Uterus (tissue), 4 donors: ENCODE measurements around the gene RNF167. TPM values are rescaled to one million over a fixed set of nuclear protein-coding genes. Genes with fewer than 3 reads are reported as not detected.
A peak's percentile ranks its signal among the peaks of the same experiment; 100 is the strongest.

Source experiments
- DNase-seq, 2 donors: peaks; one replicate each; pipeline ENCODE4 v3.0.0-alpha.2; 2019 to 2020
- H3K27ac ChIP-seq, 2 donors: fragments of 200-600 bp; sonication (generic); 1 replicate in 1 of 2; 2 replicates in 1 of 2; pipeline ENCODE4 v1.5.1; 2016 to 2018
- H3K27me3 ChIP-seq, 2 donors: fragments of 200-600 bp; sonication (generic); one replicate each; pipeline ENCODE4 v1.5.1; 2018 to 2019; ENCODE audit warnings: control low read depth in 1 of 2
- H3K36me3 ChIP-seq, 2 donors: fragments of 200-600 bp; sonication (generic); one replicate each; pipeline ENCODE4 v1.5.1; 2019; ENCODE audit warnings: control low read depth in 1 of 2
- H3K4me1 ChIP-seq, 2 donors: fragments of 200-600 bp; sonication (generic); one replicate each; pipeline ENCODE4 v1.5.1; 2018 to 2019; ENCODE audit warnings: control low read depth in 1 of 2
- H3K4me3 ChIP-seq, 2 donors: fragments of 200-600 bp; sonication (generic); 1 replicate in 1 of 2; 2 replicates in 1 of 2; pipeline ENCODE4 v1.5.1; 2018 to 2019; ENCODE audit warnings: mild to moderate bottlenecking in 1 of 2
- H3K9me3 ChIP-seq, 2 donors: fragments of 200-600 bp; sonication (generic); one replicate each; pipeline ENCODE4 v1.5.1; 2019; ENCODE audit warnings: control low read depth in 1 of 2
- CTCF ChIP-seq, 4 experiments: fragments of 200-600 bp in 2 of 4; fragments of 450-650 bp in 2 of 4; sonication (generic) in 2 of 4; IDR thresholded peaks; one replicate each; pipeline ENCODE4 v1.5.1; 2016 to 2019; ENCODE audit warnings: antibody characterized with exemption in 4 of 4, mild to moderate bottlenecking in 2 of 4, moderate library complexity in 1 of 4
- POLR2A ChIP-seq, 2 donors: fragments of 450-650 bp; IDR thresholded peaks; one replicate each; pipeline ENCODE4 v1.6.1; 2016; ENCODE audit warnings: antibody characterized with exemption in 2 of 2, mild to moderate bottlenecking in 1 of 2, moderate library complexity in 1 of 2
- intact Hi-C: fragments of 100-400 bp; cut with DNase I; formaldehyde crosslinking; loops from one replicate; pipeline ENCODE4 v1.15.1; 2023; ENCODE audit warnings: low total_unique reads
- total RNA-seq, 4 donors: library from RNA; depleted of rRNA in 3 of 4; stranded (reverse); fragments of >200 nt in 3 of 4; gene quantifications; one replicate each; pipeline versions ENCODE4 v1.1.0 to v1.2.4, GENCODE V29; 2014 to 2023
- donor health status: DM: yes; HTN: yes; CAD: no.

The RNF167 gene
- total RNA-seq, 4 donors from 2014 or later = 14.8 to 100 (median 53.1) TPM

DNA sequence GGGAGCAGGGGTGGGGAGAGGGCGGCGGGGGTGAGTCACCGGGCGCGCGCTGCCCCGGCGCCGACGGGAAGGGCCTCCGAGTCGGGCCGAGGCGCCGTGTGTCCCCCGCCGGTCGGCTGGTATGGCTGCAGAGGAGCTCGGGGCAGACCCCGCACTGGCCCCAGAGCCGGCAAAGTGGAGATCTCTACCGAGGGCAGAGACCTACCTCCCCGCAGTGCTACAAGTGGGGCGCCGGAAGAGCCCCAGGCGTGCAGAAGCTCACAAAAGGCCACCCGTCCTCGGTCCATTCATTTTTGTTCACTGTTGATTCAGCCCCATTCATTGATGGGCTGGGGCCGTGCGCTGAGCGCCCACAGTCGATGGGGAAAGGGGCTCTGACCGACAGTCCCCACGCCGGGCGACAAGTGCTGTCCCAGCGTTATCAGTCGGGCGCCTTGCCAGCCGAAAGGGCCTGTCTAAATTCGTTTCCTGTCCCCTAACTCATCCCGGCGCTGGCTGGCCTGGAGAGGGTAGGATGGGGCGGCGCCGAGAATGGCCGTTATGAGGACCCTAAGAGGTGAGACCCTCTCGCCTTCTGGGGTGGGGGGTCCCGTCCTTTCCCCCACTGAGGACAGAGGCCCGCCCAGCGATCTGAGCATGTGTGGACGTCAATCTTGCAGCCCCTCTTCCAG is 10.1 kb downstream of the RNF167 start:
- H3K4me1 ChIP-seq = peaks cover 8 to 14% of the 10 kb centered on the region in 2 donors
- TF ChIP-seq POLR2A (IDR thresholded peaks at IDR 0.05) (peak in 1 of 2 donors; percentile 4), CTCF (IDR thresholded peaks at IDR 0.05) (no peak)
- H3K9me3 ChIP-seq = no peaks in the 10 kb centered on the region
- H3K36me3 ChIP-seq = no peaks in the 10 kb centered on the region
- DNase-seq = peak; percentile 65 to 67
- intact Hi-C loops = no loop called here
- peak overlapping the region; percentile 93 to 98 for H3K27ac ChIP-seq
- H3K27me3 ChIP-seq = no peaks in the 10 kb centered on the region
- peak overlapping the region; percentile 82 to 97 for H3K4me3 ChIP-seq

DNA sequence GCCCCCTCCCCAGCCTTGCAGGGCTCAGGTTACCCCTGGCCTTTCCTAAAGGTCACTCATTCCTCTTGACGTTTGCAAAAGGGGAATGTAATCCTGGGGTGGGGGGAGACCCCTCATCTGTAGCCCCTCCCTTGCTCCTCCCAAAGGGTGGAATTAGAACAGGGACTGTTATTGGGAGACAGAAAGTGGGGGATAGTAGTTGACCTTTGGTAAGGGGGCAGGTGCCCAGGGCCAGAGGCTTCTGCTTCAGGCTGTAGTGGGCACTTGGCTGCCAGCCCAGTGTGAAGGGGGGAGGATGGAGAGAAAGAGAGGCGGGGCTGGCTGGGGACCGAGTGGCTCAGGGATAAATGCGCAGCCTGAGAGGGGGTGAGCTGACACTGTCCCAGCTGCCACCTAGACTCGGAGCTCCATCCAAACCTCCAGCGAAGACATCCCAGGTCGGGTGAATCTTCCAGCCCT is 10.7 kb downstream of the RNF167 start, which contains the start of gene ENO3:
ENO3 (plus strand) TSS at position 374 of the 459 bp plus-strand sequence. CDS start 711 bp downstream, outside the sequence.
- TF ChIP-seq CTCF (IDR thresholded peaks at IDR 0.05) = no peak
- no peak for TF ChIP-seq POLR2A (IDR thresholded peaks at IDR 0.05)
- H3K4me1 ChIP-seq = peaks cover 2 to 9% of the 10 kb centered on the region in 2 donors

GRCh38 chr17:4951486-4951885 is 11.4 kb downstream of the RNF167 start:
- intact Hi-C loops = no loop called here
- Histone ChIP-seq H3K4me3 (no peak overlapping the region), H3K36me3 (no peaks in the 10 kb centered on the region), H3K4me1 (peaks cover 0 to 2% of the 10 kb centered on the region in 2 donors), H3K9me3 (no peaks in the 10 kb centered on the region), H3K27me3 (no peaks in the 10 kb centered on the region), H3K27ac (no peak overlapping the region)
- no peak for TF ChIP-seq POLR2A (IDR thresholded peaks at IDR 0.05)
- TF ChIP-seq CTCF (IDR thresholded peaks at IDR 0.05) = no peak
- DNase-seq = no peak

More for the DNA sequence above, 10.7 kb downstream of the RNF167 start, which contains the start of gene ENO3:
- intact Hi-C loops = no loop called here
- H3K27me3 ChIP-seq = no peaks in the 10 kb centered on the region
- peak in 1 of 2 donors; percentile 37 for DNase-seq
- no peaks in the 10 kb centered on the region for H3K36me3 ChIP-seq
- H3K4me3 ChIP-seq = peak within 1 kb of the TSS; percentile 82 to 97
- H3K27ac ChIP-seq = peak within 1 kb of the TSS; percentile 93 to 98
- no peaks in the 10 kb centered on the region for H3K9me3 ChIP-seq

DNA sequence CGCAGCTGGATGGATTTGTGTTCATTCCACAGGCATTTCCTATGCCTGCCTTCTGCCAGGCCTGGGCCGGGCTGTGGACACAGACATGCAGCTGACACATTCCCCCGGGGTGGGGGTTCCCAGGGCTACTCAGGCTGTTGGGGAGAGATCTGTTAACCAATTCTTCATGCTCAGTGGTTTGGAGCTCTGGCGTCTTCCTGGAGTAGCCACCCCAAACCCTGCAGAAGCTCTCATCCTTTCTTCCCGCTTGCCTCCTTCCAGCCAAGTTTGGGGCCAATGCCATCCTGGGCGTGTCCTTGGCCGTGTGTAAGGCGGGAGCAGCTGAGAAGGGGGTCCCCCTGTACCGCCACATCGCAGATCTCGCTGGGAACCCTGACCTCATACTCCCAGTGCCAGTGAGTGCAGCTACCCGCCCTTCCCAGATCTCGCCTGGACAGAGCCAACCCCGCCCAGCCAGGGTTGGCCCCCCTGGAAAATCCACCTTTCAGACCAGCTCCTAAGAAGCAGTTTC is 13.4 kb downstream of the RNF167 start:
- intact Hi-C loops = no loop called here
- Histone ChIP-seq H3K36me3 (no peaks in the 10 kb centered on the region), H3K27me3 (no peaks in the 10 kb centered on the region), H3K4me1 (no peaks in the 10 kb centered on the region), H3K27ac (no peak overlapping the region), H3K9me3 (no peaks in the 10 kb centered on the region), H3K4me3 (no peak overlapping the region)
- TF ChIP-seq POLR2A (IDR thresholded peaks at IDR 0.05) = no peak
- TF ChIP-seq CTCF (IDR thresholded peaks at IDR 0.05) = no peak
- no peak for DNase-seq

GRCh38 chr17:4955091-4955490 is 15.0 kb downstream of the RNF167 start:
- Histone ChIP-seq H3K4me1 (no peaks in the 10 kb centered on the region), H3K4me3 (no peak overlapping the region), H3K9me3 (no peaks in the 10 kb centered on the region), H3K27ac (no peak overlapping the region), H3K36me3 (no peaks in the 10 kb centered on the region), H3K27me3 (no peaks in the 10 kb centered on the region)
- no peak for DNase-seq
- no peak for TF ChIP-seq CTCF (IDR thresholded peaks at IDR 0.05)
- no peak for TF ChIP-seq POLR2A (IDR thresholded peaks at IDR 0.05)
- intact Hi-C loops = no loop called here
